ENCODE results near the gene ZNRF1. TPM values are rescaled to one million over a fixed set of nuclear protein-coding genes. Genes with fewer than 3 reads are reported as not detected.
"Not testable (repeated sequence)": the region's sequence is repeated elsewhere in the genome, so short reads cannot be mapped to it uniquely, and the experiment has no call there.

Gene ZNRF1
- total RNA-seq, 1 donor from 2014 or later: 30.7 TPM

DNA sequence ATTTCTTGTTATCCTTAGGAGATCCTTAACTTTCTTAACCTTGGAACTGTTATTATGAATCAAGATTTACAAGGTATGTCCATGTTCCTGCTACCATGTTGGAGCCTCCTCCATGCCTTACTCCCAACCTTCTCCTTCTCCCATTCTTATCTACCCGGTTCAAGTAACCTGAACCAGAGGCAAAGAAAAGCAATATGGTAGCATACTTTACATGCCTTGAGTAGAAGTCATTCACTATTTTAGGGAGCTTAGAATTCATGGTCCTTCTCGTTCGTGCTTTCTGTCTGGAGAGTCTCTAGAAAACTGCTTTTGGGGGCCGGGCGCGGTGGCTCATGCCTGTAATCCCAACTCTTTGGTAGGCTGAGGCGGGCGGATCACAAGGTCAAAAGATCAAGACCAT is 80.1 kb downstream of the ZNRF1 start:
- no peak for DNase-seq (ENCODE audit: low spot score)

DNA sequence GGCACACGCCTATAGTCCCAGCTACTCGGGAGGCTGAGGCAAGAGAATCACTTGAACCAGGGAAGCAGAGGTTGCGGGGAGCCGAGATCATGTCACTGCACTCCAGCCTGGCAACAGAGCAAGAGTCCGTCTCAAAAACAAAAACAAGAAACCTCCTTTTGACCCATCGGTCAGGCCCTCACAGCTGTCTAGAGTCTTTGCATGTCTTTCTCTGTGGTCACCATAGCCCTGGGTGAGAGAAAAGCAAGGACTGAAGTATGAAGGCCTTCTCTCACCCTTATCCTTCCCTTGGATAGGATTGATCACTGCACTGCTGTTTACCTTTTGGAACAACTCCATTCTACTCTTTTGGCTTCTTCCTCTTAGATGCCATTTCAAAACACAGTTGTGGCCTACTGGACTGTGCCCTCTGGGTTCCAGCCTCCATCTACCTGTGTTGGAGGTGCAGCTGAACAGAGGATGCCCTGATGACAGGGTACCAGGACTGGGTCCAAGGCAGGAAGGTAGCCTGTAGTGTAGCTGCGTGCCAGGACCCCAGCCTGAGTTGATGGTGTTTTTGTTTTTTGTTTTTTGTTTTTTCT is 80.6 kb downstream of the ZNRF1 start:
- no peak for DNase-seq (ENCODE audit: low spot score)

DNA sequence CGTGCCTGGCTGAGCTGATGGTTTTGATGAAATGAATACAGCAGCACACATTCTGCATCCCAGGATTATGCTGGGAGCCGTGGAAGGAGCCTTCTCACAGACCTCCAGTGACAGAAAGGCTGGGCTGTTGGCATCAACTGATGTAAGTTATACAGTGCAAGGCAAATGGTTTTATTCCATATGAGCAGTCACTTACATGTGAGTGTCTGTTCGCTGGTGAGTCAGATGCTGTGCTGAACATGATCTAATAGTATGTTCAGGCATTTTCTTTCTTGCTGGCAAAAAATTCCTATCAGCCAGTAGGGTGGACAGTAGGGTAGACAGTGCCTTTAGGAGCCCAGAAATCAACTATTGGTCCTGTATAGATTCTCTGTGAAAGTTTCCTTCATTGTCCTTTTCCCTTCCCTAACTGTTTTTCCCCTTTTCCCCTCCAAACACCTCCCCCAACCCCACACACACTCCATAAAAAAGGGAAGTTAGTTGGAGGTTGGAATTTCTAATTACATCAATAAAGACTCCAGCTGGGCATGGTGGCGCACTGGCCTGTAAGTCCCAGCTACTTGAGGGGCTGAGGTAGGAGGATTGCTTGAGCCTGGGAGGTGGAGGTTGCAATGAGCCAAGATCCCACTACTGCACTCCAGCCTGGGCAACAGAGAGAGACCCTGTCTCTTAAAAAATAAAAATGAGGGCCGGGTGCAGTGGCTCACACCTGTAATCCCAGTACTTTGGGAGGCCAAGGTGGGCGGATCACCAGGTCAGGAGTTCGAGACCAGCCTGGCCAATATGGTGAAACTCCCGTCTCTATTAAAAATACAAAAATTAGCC is 81.6 kb downstream of the ZNRF1 start:
- no peak for DNase-seq (ENCODE audit: low spot score)

DNA sequence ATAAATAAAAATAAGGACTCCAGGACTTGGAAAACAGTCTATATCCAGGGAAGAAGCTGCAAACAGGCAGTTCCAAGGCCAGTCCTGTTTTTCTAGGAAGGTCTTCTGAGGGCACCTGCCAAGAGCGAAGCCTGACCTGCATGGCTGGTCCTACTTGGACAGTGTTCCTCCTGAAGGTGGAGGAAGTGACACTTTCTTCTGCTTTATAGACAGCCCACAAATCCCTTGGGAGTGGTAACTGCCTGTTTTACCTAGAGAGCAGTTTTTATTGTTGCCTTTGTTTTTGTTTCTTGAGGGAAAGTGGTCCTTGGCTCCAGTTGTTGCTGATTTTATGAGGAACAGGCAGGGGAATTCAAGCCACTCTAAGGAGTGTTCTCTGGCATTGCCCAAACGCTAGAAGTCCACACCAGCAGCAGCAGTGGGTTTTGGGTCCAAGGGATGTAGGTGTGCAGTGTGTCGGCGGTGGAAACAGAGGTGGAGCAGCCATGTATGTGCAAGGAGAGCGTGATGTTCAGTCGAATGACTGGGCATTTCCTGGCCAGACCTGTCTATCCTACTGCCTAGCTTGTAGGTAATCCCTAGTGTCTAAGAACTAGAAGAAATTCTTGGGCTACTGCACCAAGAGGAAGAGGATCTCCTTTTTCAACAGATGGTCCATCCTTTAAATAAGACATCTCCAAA is 82.5 kb downstream of the ZNRF1 start:
- no peak for DNase-seq (ENCODE audit: low spot score)

DNA sequence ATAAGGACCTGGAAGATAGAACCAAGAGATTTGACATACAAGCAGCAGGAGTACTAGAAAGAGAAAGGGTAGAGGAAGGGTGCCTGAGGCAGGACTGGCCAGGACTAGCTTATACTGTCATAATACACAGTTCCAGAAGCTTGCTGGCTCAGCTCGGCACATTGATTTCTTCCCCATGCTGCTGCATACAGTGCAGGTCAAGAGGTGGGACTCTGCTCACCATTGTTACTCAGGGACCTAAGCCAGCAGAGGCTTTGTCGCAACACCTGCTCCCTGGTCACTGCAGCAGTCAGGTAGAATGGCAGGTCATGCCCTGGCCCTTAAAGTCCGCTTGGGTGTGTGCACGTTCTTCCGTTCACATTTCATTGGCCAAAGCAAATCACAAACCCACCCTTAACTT is 85.0 kb downstream of the ZNRF1 start:
- DNase-seq (ENCODE audit: low spot score): peak; percentile 86

DNA sequence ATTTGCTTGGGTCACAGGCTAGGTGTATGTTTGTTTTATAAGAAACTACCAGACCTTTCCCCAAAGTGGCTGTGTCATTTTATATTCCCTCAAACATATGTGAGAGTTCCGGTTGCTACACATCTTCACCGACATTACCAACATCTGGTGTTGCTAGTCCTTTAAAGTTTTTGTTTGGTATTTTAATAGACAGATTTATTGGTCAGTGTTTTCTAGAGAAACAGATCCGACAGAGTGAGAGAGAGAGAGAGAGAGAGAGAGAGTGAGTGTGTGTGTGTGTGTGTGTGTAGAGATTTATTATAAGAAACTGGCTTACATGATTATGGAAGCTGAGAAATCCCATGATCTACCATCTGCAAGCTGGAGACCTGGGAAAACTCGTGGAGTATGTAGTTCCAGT is 86.7 kb downstream of the ZNRF1 start:
- no peak for DNase-seq (ENCODE audit: low spot score)

DNA sequence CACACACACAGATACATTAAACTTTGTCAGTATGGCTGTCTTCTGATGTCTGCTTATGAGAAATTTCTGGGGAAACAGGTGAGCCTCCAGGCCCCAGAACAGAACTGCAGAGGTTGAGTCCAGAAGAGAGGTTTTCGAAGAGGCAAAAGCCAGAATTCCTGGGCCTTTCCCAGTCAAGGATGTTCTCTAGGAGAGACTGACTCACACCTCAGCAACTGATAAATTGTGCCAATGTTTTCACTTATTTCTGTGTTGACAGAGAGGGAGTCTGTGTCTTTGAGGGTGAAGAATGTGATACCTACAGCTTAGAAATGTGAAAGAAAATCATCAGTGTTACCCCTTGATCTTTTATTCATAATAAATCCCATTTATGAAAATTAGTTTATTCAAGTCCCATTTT is 87.5 kb downstream of the ZNRF1 start:
- DNase-seq (ENCODE audit: low spot score): no peak

DNA sequence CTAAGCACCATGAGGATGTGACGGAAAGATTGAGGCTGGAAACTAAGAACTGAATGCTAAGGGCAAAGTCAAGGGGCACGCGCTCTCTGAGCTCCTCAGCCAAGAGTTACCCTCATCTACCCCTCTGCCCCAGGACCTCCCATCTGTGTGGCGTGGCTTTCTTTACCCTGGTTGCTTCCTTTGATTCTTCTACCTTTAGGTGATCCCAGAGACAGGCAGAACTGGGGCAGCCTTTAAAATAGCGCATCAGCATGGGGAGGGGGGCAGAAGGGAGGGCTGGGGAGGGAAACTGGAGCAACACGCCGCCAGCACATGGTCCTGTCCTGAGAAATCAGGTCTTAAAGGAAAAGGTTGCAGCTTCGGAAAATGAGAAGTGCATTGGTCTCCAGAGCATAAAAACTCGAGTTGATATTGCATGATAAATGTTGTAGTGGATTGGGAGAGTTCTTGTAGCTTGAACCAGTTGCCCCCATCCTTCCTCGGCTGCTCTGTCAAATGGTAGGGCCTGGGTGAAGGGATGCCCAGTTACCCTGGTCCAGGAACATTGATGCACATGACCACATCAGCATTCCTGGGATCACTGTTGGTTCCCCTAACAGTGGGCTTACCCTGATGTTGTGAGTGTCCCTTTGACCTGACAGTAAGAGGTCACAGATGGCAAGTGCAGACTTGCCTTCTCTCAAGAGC is 88.0 kb downstream of the ZNRF1 start:
- no peak for DNase-seq (ENCODE audit: low spot score)

DNA sequence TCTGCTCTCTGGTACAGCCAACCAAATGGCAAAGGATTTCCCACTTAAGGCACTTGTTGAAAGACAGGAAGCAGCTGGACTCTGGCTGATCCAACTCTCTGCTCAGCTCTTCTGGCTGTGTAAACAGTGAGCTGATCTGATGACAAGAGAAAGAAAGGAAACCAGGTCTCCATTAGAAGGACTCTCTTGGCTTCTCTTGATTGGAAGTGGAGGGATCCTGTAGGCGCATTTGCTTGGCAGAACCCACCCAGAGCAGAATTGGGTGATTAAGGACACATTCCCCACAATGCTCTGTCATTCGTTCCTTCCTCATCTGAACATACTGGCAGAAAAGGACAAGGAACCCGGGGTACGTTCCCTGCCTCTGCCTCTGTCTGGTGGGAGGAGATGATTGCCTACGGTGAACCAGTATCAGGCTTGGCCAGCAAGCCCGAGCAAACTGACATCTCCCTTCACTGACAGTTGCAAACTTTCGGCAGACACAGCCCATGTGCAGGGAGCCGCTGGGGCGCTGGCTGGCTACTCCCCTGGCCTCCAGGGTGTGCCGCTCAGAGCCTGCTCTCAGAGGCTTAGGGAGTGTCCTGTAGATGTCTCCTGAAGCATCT is 88.7 kb downstream of the ZNRF1 start:
- peak; percentile 72 for DNase-seq (ENCODE audit: low spot score)

DNA sequence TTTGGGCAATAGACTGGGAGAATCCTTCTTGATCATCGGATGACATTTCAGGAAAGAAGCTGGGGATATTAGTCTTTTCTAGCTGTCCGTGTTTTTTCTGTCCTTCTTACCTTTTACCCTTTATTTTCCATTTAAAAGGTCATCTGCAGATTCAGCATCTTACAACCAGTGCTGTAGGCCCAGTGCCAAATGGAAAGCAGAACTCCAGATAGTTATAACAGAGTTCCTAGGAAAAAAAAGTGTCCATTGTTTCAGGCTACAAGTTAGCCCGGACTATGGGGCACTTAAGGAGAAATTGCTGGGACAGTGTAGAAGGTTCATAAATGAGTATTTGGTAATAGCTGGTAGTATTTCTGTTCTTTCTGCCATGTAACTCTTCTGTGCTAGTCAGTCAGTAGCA is 89.4 kb downstream of the ZNRF1 start:
- no peak for DNase-seq (ENCODE audit: low spot score)

DNA sequence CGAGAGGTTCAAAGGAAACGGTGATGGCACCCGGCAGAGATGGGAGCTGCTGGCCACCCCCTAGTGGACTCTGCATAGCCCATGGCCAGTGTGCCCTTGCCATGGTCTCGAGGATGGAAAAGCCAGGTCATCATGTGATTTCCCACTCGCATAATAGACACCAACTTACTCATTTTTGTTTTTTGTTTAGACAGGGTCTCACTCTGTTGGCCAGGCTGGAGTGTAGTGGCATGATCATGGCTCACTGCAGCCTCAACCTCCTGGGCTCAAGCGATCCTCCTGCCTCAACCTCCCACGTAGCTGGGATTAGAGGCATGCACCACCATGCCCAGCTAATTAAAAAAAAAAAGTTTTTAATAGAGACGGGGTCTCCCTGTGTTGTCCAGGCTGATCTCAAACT is 90.1 kb downstream of the ZNRF1 start:
- no peak for DNase-seq (ENCODE audit: low spot score)

DNA sequence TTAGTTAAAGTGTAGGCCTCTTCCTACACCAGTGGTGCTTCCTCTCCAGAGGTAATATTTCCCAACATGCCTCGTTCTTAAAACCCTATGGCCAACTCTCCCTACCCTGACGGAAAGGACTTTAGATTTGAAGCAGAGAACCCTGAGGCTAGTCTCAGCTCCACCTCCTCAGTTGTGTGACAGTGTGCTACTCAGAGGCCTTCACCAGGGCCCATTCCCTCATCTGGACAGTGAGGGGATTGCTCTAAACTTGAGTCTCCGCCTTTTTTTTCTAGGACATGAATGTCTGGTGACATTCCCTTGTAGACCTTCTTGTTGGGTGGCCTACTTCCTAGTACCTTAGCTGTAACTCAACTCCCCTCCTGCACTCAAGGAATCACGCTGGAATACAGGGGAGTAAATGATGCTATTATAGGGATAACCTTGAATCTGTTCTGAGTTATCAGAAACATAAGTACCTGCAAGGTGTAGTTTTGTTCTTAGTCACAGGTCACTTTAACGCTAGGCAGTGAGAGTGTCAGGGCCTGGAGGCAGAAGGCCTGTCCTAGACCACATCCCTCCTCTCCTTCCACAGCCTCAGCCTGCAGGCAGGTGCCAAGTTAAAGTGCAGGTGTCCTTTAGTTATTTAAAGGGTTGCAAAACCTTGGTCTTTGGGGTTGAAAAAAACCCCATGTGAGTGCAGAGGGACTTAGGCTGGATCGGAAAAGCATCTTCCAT is 90.8 kb downstream of the ZNRF1 start:
- no peak for DNase-seq (ENCODE audit: low spot score)

DNA sequence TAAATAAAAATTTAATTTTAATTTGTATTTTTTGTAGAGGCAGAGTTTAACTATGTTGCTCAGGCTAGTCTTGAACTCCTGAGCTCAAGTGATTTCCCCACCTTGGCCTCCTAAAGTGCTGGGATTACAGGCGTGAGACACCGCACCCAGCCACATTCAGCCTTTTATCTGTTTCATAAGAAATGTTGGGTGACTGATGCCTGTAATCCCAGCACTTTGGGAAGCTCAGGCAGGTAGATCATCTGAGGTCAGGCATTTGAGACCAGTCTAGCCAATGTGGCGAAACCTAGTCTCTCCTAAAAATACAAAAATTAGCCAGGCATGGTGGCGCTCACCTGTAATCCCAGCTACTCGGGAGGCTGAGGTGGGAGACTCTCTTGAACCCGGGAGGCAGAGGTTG is 92.1 kb downstream of the ZNRF1 start:
- DNase-seq (ENCODE audit: low spot score): not testable (repeated sequence)

DNA sequence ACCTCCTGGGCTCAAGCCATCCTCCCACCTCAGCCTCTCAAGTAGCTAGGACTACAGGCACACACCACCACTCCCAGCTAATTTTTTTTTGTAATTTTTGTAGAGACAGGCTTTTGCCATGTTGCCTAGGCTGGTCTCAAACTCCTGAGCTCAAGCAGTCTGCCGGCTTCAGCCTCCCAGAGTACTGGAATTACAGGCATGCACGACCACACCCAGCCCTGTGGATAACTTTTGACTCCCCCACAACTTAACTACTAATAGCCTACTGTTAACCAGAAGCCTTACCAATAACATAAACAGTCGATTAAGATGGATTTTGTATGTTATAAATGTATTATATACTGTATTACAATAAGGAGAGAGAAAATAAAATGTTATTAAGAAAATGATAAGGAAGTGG is 92.8 kb downstream of the ZNRF1 start:
- not testable (repeated sequence) for DNase-seq (ENCODE audit: low spot score)

DNA sequence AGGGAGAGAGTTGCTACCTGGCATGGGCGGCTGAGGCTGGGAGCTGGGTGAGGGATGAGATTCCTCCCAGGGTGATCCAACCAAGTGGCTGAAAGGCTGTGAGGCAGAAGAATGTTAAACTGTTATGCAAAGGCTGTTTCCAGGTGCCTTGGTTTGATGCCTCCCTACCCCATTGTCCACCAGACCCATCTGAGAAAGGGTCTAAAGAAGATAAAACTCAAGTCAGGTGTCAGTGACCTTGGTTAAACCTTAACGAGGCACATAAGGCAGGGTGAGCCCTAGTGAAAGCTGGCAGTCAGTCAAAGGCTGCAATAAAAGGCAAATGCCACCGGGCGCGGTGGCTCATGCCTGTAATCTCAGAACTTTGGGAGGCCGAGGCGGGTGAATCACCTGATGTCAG is 94.0 kb downstream of the ZNRF1 start:
- peak; percentile 49 for DNase-seq (ENCODE audit: low spot score)

DNA sequence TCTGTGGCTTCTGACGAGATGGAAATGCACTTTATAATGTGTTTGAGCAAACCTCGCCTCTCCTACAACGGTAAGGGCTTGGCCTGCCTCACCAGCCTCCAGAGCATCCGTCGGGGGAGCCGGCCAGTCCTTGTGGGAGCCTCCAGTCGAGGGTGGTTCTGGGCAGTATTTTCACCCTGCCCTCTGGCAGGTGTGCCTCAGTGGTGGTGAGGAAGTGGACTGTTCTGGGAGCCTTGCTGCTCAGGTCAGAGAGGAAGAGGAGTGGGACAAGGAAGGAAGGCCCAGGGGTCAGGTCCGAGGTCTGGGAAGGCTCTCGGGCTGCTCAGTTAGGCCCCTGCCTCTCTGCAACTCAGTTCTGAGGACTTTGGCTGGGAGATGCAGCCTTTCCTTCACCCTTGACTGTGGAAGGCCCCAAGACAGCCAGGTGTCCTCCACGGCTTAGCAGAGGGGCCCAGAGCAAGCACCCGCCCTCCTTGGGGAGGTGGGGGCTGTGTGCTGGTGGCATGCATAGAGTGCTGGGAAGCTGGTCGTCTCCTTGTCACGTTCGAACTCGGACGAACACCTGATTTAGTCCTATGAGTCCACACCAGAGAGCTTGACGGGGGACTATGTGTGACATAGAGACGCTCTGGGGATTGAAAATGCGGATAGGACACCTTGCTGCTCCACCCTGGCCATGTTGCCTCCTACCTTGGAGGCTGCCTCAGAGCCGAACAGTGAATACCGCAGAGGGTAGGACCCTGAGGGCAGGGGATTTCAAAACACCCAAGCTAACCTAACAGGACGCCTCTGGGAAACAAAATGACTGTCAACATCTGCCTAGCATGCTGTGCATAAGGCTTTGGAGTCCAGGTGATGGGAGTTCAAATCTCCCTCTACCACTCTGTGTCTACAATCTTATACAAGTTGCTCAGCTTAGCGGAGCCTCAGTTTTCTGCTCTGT is 95.0 kb downstream of the ZNRF1 start:
- DNase-seq (ENCODE audit: low spot score): no peak

DNA sequence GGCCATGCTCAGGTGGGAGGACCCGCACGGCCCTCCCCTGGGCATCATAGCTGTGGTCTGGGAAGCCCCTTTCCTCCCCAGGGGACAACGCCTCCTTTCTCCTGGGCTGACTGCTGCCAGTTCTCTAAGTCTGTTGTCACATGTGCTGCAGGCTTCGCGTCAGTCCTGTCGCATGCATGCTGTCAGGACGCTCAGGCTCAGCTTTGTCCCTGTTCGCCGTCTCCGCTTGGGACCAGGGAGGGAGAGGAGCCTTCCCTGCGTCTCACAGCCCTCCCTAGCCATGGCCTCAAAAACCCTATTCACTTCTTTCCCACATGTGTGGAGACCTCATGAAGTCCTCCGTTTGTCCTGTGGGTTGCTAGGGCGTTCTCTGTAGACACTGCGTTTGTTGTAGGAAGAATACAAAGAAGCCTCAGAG is 96.4 kb downstream of the ZNRF1 start:
- DNase-seq (ENCODE audit: low spot score): no peak

DNA sequence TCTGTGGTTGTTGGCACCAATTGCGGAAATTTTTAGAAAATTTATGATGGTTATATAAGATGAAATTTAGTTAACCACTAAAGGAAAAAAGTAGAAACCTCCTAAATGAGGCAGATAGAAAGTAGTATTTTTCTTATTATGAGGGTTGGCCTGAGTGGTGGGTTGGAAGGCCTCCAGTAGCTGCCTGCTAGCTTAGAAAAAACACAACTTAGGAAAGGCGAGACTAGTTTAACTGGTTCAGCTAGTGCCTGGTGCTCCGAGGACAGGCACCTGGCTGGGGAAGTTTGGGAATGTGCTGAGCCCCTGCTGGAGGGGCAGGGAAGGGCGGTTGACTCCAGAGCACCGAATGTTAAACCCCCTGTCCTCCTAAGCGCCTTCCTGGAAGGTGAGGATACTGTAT is 97.8 kb downstream of the ZNRF1 start:
- peak; percentile 40 for DNase-seq (ENCODE audit: low spot score)

DNA sequence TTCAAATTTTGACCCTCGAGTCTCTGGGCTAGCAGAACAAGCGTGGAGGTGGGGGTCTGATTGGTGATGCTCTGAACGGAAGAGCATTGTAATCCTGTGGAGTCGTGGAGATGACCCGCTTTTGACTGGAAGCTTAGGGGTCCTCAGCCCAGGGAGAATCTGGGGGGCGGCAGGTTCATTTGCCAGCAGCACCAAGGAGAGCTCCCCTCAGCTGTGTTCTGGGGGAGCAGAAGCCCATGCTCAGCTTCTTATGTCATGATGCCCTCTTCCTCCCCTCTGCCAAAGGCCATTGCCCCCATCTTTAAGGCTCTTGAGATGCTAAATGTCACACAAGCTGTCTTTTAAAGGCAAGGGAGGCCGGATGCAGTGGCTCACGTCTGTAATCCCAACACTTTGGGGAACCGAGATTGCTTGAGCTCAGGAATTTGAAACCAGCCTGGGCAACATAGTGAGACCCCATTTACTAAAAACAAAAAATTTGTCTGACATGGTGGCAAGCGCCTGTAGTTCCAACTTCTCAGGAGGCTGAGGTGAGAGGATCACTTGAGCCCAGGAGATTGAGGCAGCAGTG is 98.5 kb downstream of the ZNRF1 start:
- no peak for DNase-seq (ENCODE audit: low spot score)
